Measurements from ENCODE around the gene PPM1F. TPM values are rescaled to one million over a fixed set of nuclear protein-coding genes. Genes with fewer than 3 reads are reported as not detected.

Gene PPM1F
- total RNA-seq, 5 donors from 2014 or later (not counting 1 experiment from before 2014, with no cell fraction given), result 18.7 to 29.9 (median 24.4) TPM

GRCh38 chr22:21921184-21921721 lies 31.4 kb downstream of the PPM1F start:
- Mint-ChIP-seq H3K4me1 (no peaks in the 10 kb centered on the region), H3K27me3 (no peaks in the 10 kb centered on the region), H3K9me3 (no peaks in the 10 kb centered on the region), H3K4me3 (no peak overlapping the region), H3K36me3 (peaks cover 3% of the 10 kb centered on the region), H3K27ac (no peak overlapping the region)
- Histone ChIP-seq H3K27me3 (replicated peaks in 1 of 2; ENCODE audit: control insufficient read depth in 2 of 2, extremely low read depth in 1 of 2, insufficient read depth in 2 of 2, low read length in 1 of 2) (no peaks in the 10 kb centered on the region), H3K4me3 (ENCODE audit: control insufficient read depth in 1 of 2, extremely low read depth in 1 of 2, low read length in 1 of 2) (no peak overlapping the region), H3K9me3 (no peaks in the 10 kb centered on the region), H3K36me3 (ENCODE audit: control insufficient read depth in 2 of 2, extremely low read depth in 1 of 2, insufficient read depth in 1 of 2, low read length in 1 of 2) (peaks cover 0 to 5% of the 10 kb centered on the region in 2 donors), H3K27ac (ENCODE audit: low read length) (no peak overlapping the region), H3K4me1 (ENCODE audit: control insufficient read depth in 1 of 2, extremely low read depth in 1 of 2, insufficient read depth in 2 of 2, low read length in 2 of 2) (no peaks in the 10 kb centered on the region)
- ChIA-PET POLR2A (no interaction called here), CTCF (no interaction called here)
- DNase-seq (no peak), ATAC-seq (replicated peaks in 1 of 4) (no peak)
- 92% methylated on average over 10 of the region's 13 CpGs for whole genome bisulfite sequencing (ENCODE audit: insufficient coverage)

- no peaks in the 10 kb centered on the region for H3K4me1 ChIP-seq (ENCODE audit: control insufficient read depth in 1 of 2, extremely low read depth in 1 of 2, insufficient read depth in 2 of 2, low read length in 2 of 2)
- no peaks in the 10 kb centered on the region for H3K27me3 Mint-ChIP-seq
- CTCF ChIA-PET, result no interaction called here
- 91% methylated on average over 14 of the region's 16 CpGs for WGBS (ENCODE audit: insufficient coverage)
- H3K27ac Mint-ChIP-seq, result no peak overlapping the region
- H3K36me3 ChIP-seq (ENCODE audit: control insufficient read depth in 2 of 2, extremely low read depth in 1 of 2, insufficient read depth in 1 of 2, low read length in 1 of 2), result peaks cover 0 to 5% of the 10 kb centered on the region in 2 donors
- no peaks in the 10 kb centered on the region for H3K27me3 ChIP-seq (replicated peaks in 1 of 2; ENCODE audit: control insufficient read depth in 2 of 2, extremely low read depth in 1 of 2, insufficient read depth in 2 of 2, low read length in 1 of 2)
- H3K4me1 Mint-ChIP-seq, result no peaks in the 10 kb centered on the region
- no peak for DNase-seq
- H3K36me3 Mint-ChIP-seq, result peaks cover 3% of the 10 kb centered on the region
- no peak overlapping the region for H3K27ac ChIP-seq (ENCODE audit: low read length)
- H3K9me3 Mint-ChIP-seq, result no peaks in the 10 kb centered on the region
- no peaks in the 10 kb centered on the region for H3K9me3 ChIP-seq
- POLR2A ChIA-PET, result no interaction called here
- no peak overlapping the region for H3K4me3 ChIP-seq (ENCODE audit: control insufficient read depth in 1 of 2, extremely low read depth in 1 of 2, low read length in 1 of 2)
- no peak for ATAC-seq (replicated peaks in 1 of 4)
- H3K4me3 Mint-ChIP-seq, result no peak overlapping the region
Observed at GRCh38 chr22:21920341-21921183, 32.1 kb downstream of the PPM1F start.

- no peak overlapping the region for H3K4me3 ChIP-seq (ENCODE audit: control insufficient read depth in 1 of 2, extremely low read depth in 1 of 2, low read length in 1 of 2)
- H3K36me3 Mint-ChIP-seq, result peaks cover 3% of the 10 kb centered on the region
- H3K4me3 Mint-ChIP-seq, result no peak overlapping the region
- no peaks in the 10 kb centered on the region for H3K4me1 Mint-ChIP-seq
- H3K4me1 ChIP-seq (ENCODE audit: control insufficient read depth in 1 of 2, extremely low read depth in 1 of 2, insufficient read depth in 2 of 2, low read length in 2 of 2), result no peaks in the 10 kb centered on the region
- ChIA-PET POLR2A (no interaction called here), CTCF (no interaction called here)
- H3K27ac ChIP-seq (ENCODE audit: low read length), result no peak overlapping the region
- H3K27me3 ChIP-seq (replicated peaks in 1 of 2; ENCODE audit: control insufficient read depth in 2 of 2, extremely low read depth in 1 of 2, insufficient read depth in 2 of 2, low read length in 1 of 2), result no peaks in the 10 kb centered on the region
- H3K27me3 Mint-ChIP-seq, result no peaks in the 10 kb centered on the region
- no peak overlapping the region for H3K27ac Mint-ChIP-seq
- no peak for DNase-seq
- no peaks in the 10 kb centered on the region for H3K9me3 ChIP-seq
- H3K9me3 Mint-ChIP-seq, result no peaks in the 10 kb centered on the region
- peaks cover 0 to 5% of the 10 kb centered on the region in 2 donors for H3K36me3 ChIP-seq (ENCODE audit: control insufficient read depth in 2 of 2, extremely low read depth in 1 of 2, insufficient read depth in 1 of 2, low read length in 1 of 2)
- 99% methylated on average over 9 of the region's 20 CpGs for WGBS (ENCODE audit: insufficient coverage)
- no peak for ATAC-seq (replicated peaks in 1 of 4)
Observed at GRCh38 chr22:21919526-21920307, 32.9 kb downstream of the PPM1F start.

DNA sequence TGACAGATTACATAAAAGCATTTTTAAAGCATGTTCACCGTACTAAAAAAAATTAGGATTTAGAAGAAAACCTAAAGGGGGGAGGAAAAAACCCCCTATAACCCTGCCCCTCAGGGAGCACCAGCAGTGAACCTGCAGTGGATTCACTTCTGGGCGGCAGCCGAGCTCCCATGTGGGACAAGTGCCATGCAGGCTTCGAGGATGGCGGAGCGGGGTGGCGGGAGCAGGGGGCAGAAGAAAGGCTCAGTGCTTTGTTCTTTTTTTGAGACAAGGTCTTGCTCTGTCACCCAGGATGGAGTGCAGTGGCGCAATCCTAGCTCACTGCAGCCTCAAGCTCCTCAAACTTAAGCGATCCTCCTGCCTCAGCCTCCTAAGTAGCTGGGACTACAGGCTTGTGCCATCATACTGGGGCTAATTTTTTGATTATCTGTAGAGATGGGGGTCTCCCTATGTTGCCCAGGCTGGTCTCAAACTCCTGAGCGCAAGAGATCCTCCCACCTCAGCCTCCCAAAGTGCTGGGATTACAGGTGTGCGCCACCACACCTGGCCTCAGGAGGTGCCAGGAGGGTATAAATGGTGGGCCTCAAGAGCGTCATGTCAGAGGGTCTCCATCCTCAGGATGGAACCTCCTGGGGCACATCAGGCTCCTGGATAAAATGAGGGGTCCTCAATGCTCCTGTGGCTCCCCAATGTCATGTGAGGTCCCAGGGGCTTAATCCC lies 34.0 kb downstream of the PPM1F start:
- ChIA-PET POLR2A (no interaction called here), CTCF (no interaction called here)
- ATAC-seq (replicated peaks in 1 of 4), result no peak
- Mint-ChIP-seq H3K27ac (no peak overlapping the region), H3K9me3 (no peaks in the 10 kb centered on the region), H3K4me3 (no peak overlapping the region), H3K36me3 (peaks cover 3% of the 10 kb centered on the region), H3K27me3 (no peaks in the 10 kb centered on the region), H3K4me1 (no peaks in the 10 kb centered on the region)
- H3K4me3 ChIP-seq (ENCODE audit: control insufficient read depth in 1 of 2, extremely low read depth in 1 of 2, low read length in 1 of 2), result no peak overlapping the region
- no peak overlapping the region for H3K27ac ChIP-seq (ENCODE audit: low read length)
- peaks cover 0 to 5% of the 10 kb centered on the region in 2 donors for H3K36me3 ChIP-seq (ENCODE audit: control insufficient read depth in 2 of 2, extremely low read depth in 1 of 2, insufficient read depth in 1 of 2, low read length in 1 of 2)
- H3K27me3 ChIP-seq (replicated peaks in 1 of 2; ENCODE audit: control insufficient read depth in 2 of 2, extremely low read depth in 1 of 2, insufficient read depth in 2 of 2, low read length in 1 of 2), result no peaks in the 10 kb centered on the region
- 92% methylated on average over 9 of the region's 12 CpGs for WGBS (ENCODE audit: insufficient coverage)
- H3K9me3 ChIP-seq, result no peaks in the 10 kb centered on the region
- no peak for DNase-seq
- H3K4me1 ChIP-seq (ENCODE audit: control insufficient read depth in 1 of 2, extremely low read depth in 1 of 2, insufficient read depth in 2 of 2, low read length in 2 of 2), result no peaks in the 10 kb centered on the region

GRCh38 chr22:21917959-21918261 lies 34.7 kb downstream of the PPM1F start:
- H3K27ac ChIP-seq (ENCODE audit: low read length), result no peak overlapping the region
- H3K27me3 Mint-ChIP-seq, result no peaks in the 10 kb centered on the region
- H3K27ac Mint-ChIP-seq, result no peak overlapping the region
- no peaks in the 10 kb centered on the region for H3K9me3 ChIP-seq
- H3K4me1 ChIP-seq (ENCODE audit: control insufficient read depth in 1 of 2, extremely low read depth in 1 of 2, insufficient read depth in 2 of 2, low read length in 2 of 2), result no peaks in the 10 kb centered on the region
- H3K36me3 Mint-ChIP-seq, result peaks cover 3% of the 10 kb centered on the region
- WGBS (ENCODE audit: insufficient coverage), result 94% methylated on average over 4 of the region's 6 CpGs
- no peaks in the 10 kb centered on the region for H3K9me3 Mint-ChIP-seq
- no peak for DNase-seq
- no peak overlapping the region for H3K4me3 Mint-ChIP-seq
- no peaks in the 10 kb centered on the region for H3K27me3 ChIP-seq (replicated peaks in 1 of 2; ENCODE audit: control insufficient read depth in 2 of 2, extremely low read depth in 1 of 2, insufficient read depth in 2 of 2, low read length in 1 of 2)
- ChIA-PET CTCF (no interaction called here), POLR2A (no interaction called here)
- no peak overlapping the region for H3K4me3 ChIP-seq (ENCODE audit: control insufficient read depth in 1 of 2, extremely low read depth in 1 of 2, low read length in 1 of 2)
- H3K36me3 ChIP-seq (ENCODE audit: control insufficient read depth in 2 of 2, extremely low read depth in 1 of 2, insufficient read depth in 1 of 2, low read length in 1 of 2), result peaks cover 0 to 5% of the 10 kb centered on the region in 2 donors
- H3K4me1 Mint-ChIP-seq, result no peaks in the 10 kb centered on the region
- no peak for ATAC-seq (replicated peaks in 1 of 4)

GRCh38 chr22:21917181-21917958 lies 35.3 kb downstream of the PPM1F start:
- Histone ChIP-seq H3K27me3 (replicated peaks in 1 of 2; ENCODE audit: control insufficient read depth in 2 of 2, extremely low read depth in 1 of 2, insufficient read depth in 2 of 2, low read length in 1 of 2) (no peaks in the 10 kb centered on the region), H3K4me3 (ENCODE audit: control insufficient read depth in 1 of 2, extremely low read depth in 1 of 2, low read length in 1 of 2) (no peak overlapping the region), H3K9me3 (no peaks in the 10 kb centered on the region), H3K4me1 (ENCODE audit: control insufficient read depth in 1 of 2, extremely low read depth in 1 of 2, insufficient read depth in 2 of 2, low read length in 2 of 2) (no peaks in the 10 kb centered on the region), H3K27ac (ENCODE audit: low read length) (no peak overlapping the region), H3K36me3 (ENCODE audit: control insufficient read depth in 2 of 2, extremely low read depth in 1 of 2, insufficient read depth in 1 of 2, low read length in 1 of 2) (peaks cover 0 to 5% of the 10 kb centered on the region in 2 donors)
- H3K9me3 Mint-ChIP-seq, result no peaks in the 10 kb centered on the region
- DNase-seq (no peak), ATAC-seq (replicated peaks in 1 of 4) (no peak)
- no peak overlapping the region for H3K27ac Mint-ChIP-seq
- 84% methylated on average over 17 of the region's 17 CpGs for WGBS (ENCODE audit: insufficient coverage)
- ChIA-PET CTCF (no interaction called here), POLR2A (no interaction called here)
- peaks cover 3% of the 10 kb centered on the region for H3K36me3 Mint-ChIP-seq
- H3K4me3 Mint-ChIP-seq, result no peak overlapping the region
- H3K4me1 Mint-ChIP-seq, result no peaks in the 10 kb centered on the region
- H3K27me3 Mint-ChIP-seq, result no peaks in the 10 kb centered on the region

All from T-cell (primary cell).